GM19025 (cell line): ENCODE measurements around the gene PTGER3.
A peak's percentile ranks its signal among the peaks of the same experiment; 100 is the strongest.

Source experiments
- ATAC-seq: cut with Tn5 transposase; IDR thresholded peaks from one replicate; pipeline ENCODE4 v1.9.1; 2021; ENCODE audit warnings: mild to moderate bottlenecking, low read depth, moderate library complexity; ENCODE audit not compliant: unreplicated experiment

PTGER3 gene

DNA sequence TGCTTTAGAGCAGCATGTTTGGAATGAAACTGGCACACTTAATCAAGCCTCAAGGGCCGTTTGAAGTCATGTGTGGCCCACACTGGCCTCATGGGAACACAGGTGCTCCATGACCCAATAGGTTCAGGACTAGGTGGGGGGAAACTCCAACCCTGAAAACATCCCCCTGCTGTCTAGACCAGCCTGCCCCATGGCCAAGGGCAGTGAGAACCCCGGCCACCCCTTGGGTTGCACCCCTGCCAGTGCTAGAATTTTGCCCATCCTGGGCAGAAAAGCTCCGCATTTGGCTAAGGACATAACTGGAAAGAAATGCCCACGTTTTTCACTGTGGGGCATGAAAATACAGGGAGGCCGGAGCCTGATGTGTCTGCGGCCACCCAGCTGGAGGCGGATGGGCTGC lies 6.1 kb upstream of the PTGER3 start:
- no peak for ATAC-seq

DNA sequence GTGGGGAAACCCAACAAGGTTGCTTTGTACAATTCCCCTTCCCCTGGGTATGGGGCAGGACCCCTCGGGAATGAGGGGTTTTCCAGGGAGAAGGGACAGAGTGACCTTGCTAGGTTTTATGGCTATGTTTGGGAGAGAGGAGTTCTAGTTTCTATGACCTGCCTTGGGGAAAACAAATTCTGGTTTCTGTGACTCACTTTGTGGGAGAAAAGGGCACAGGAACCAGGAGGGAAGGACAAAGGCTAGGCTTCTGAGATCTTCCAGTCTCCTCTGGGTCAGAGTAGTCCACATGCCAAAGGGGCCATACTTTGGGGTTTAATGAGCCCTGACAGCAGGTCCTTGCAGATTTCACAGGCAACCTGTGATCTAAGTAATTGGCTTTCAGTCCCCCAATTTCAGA lies 5.5 kb upstream of the PTGER3 start:
- no peak for ATAC-seq

- ATAC-seq: no peak
These were observed 2.5 kb upstream of the PTGER3 start for GRCh38 chr1:71049951-71050598.

- ATAC-seq: peak; percentile 29
These were observed 553 bp downstream of the PTGER3 start for GRCh38 chr1:71046891-71047634.

- ATAC-seq: no peak
These were observed 2.1 kb downstream of the PTGER3 start for GRCh38 chr1:71045463-71046028.

DNA sequence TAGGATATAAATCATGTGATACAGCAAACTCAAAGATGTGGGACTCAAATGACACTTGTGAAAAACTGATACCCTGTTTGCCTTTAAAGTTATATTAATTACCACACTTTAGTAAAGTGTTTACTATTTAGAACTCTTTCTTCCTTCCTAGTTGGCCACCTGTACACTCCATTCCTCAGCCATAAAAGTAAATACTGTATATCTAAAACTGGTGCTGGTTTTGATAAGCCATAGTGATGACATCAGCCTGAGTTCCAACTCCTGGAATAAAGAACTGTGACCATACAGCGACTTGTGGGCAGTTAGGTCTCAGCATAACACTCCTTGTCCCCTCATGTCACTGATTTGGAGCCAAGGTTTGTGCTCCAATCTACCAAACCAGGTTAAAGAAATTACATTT lies 2.8 kb downstream of the PTGER3 start:
- ATAC-seq: no peak

- ATAC-seq: no peak
These were observed 4.6 kb downstream of the PTGER3 start for GRCh38 chr1:71043065-71043464.

DNA sequence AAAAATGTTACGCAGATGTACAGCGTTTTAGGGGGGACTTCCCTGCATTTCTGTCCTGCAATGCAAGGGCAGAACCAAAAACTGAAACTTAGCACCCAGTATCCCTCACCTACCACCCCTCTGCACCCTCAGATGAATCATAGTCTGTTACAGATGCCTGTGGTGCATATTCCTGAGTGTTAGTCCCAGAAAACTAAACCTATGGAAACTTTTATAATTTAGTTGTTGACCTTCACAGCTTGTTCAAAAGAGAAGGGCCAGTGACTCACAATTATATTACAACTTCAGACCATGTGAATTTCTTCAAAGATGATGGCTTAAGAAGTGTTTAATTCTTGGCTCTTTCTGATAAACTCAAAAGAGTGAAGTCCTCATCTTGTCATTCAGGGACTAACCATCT lies 5.8 kb downstream of the PTGER3 start:
- ATAC-seq: no peak

- no peak for ATAC-seq
These were observed 7.9 kb downstream of the PTGER3 start for GRCh38 chr1:71039661-71040262.

DNA sequence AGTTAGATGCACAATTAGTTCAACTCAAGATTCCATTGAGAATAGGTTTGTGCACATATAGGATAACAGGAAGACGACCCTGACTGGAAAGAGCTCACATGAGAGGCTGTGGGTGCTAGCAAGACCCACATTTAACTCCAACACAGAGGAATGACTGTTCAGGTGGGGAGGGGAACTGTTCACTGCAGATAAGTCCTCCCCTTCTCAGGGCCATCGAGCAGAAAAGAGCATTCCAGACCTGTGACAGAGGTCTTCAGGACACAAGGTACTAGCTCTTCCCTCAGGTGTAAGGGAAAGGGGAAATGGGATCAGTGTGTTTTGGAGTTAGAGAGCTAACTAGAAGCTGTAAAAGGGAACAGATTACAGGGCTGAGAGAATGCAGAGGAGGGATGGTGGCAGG lies 8.7 kb downstream of the PTGER3 start:
- no peak for ATAC-seq

GRCh38 chr1:71037829-71038620 lies 9.6 kb downstream of the PTGER3 start:
- ATAC-seq: no peak

GRCh38 chr1:71037066-71037465 lies 10.6 kb downstream of the PTGER3 start:
- no peak for ATAC-seq

DNA sequence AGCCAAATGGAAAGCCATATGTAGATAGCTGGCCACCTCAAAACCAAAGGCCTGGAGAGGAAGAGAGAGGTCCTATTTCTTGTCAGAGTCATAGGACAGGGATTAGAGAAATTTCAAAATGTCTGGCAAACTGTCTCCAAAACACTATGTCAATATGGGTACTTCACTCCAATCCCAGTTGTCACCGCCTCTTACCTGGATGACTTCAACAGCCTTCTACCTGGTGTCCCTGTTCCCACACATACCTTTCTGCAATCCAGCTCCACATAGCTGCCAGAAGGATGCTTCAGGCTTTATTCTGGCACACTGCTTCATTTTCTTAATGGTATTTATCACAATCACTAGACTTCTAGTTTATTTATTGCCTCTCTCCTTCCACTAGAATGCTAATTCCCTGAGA lies 14.5 kb downstream of the PTGER3 start:
- ATAC-seq: no peak

DNA sequence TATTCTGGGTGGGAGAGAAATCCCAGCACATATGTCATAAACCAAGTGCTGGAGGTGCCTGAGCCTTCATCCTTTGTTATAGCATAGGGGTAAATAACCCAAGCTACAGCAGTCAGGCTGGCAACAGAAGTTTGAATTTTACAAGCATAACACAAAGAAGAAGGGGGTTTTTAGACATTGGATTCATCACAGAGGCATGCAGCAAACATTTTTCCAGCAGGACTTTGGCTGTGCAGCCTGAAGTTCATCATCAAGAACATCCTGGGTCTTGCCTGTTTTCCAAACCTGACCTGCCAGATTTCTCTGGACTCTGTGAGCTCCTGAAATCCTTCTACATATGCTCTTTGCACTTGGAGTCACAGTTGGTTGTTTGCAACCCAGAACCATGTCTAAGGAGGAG lies 16.2 kb downstream of the PTGER3 start:
- no peak for ATAC-seq

DNA sequence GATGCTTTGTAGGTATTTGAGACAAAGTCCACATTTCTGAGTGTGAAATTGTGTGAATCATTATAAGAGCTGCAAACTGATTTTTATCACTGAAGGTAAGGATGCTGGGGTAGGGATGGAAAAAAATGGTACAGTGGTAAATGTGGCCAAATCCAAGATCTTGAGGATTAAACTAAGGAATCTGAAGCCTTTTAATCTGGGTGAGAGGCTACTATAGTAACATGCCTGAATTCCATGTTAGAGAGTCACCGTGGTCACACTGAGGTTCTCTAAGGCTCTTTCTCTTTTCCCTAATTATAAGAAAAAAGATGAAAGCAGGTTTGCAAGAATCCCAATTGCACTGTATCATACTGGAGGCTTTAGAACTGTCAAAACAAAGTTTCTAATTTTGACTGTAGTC lies 17.6 kb downstream of the PTGER3 start:
- no peak for ATAC-seq

DNA sequence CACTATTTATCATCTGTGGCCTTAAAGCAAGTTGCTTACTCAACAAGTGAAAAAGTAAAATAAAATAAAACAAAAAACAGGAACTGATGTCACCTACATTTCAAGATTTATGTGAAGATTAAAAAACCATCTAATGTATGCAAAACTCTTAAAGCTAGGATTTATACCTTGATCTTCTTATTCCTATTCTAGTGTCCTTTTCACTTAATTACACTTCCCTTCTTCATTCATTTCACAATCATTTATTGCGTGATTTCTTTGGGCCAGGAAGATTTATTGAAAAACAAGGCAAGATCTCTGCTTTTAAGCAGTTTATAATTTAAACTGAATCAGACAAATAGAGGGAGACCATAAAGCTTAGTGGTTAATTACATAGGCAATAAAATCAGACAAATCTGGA lies 18.6 kb downstream of the PTGER3 start:
- ATAC-seq: no peak

GRCh38 chr1:71027991-71028390 lies 19.6 kb downstream of the PTGER3 start:
- no peak for ATAC-seq

DNA sequence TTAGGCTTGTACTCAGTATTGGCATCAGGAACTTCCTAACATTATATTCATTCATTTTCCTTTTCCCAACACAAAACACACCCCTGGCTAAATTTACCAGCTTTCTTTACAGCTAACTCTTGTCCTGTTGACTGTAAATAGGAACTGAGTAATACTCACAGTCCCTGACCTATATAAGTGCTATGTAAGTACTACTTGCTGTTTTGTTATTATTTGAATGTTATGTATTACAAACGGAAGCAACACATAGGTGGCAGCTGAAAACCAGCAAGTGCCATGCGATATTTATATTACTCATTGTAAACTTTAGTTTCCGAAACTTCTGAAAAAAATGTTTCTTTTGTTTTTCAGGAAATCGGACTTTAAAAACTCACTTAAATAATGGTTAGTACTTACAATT lies 21.5 kb downstream of the PTGER3 start:
- ATAC-seq: no peak

DNA sequence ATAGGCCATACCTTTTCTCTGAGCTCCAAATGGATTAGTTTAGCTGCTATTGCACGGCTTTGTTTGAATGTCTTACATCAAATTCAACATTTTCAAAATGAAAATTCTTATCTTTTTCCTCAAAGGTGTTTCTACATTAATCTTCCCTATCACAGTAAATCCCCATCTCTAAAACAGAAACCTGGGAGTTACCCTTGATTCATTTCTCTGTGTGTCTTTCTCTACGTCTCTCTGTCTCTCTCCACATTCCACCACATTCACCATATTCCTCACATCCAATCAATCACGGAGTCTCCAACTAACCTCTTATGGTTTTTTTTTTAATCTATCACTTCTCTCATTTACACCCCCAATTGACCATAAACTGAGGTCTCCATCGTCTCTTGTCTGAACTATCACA lies 24.1 kb downstream of the PTGER3 start:
- no peak for ATAC-seq

GRCh38 chr1:71019233-71019969 lies 28.2 kb downstream of the PTGER3 start:
- ATAC-seq: no peak
